ENCODE results near the gene ERBIN. TPM values are rescaled to one million over a fixed set of nuclear protein-coding genes. Genes with fewer than 3 reads are reported as not detected.

The ERBIN gene
- total RNA-seq, 4 donors from 2014 or later = 54.9 to 134 (median 109) TPM

DNA sequence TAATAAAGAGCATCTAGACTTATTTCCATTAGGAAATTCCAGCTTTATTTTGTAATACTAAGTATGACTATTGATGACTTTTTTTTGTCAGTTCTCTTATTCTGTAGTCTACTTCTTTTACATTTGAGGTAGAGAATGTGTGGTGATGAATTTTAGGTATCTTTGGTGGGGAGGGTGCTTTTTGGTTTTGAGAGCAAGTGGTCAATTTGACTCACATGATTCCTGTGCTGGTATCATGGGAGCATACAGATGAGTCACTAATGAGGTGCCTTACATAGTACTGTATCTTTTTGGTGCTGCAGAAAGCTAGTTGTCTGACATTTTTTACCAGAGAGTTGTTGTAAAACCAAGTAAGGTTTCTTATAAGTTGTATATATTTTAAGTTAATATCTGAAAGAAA, 35.3 kb downstream of the ERBIN start:
- no peak for DNase-seq
- Histone ChIP-seq H3K27ac (no peak overlapping the region), H3K4me3 (no peak overlapping the region), H3K9me3 (no peaks in the 10 kb centered on the region), H3K4me1 (peaks cover 0 to 33% (median 2%) of the 10 kb centered on the region in 4 donors), H3K36me3 (no peaks in the 10 kb centered on the region), H3K27me3 (no peaks in the 10 kb centered on the region)
- intact Hi-C loops (cut with DNase I; ENCODE audit: low total_unique reads) = no loop called here
- TF ChIP-seq POLR2AphosphoS5 (IDR thresholded peaks at IDR 0.05) = no peak
- TF ChIP-seq, protein P1, sequence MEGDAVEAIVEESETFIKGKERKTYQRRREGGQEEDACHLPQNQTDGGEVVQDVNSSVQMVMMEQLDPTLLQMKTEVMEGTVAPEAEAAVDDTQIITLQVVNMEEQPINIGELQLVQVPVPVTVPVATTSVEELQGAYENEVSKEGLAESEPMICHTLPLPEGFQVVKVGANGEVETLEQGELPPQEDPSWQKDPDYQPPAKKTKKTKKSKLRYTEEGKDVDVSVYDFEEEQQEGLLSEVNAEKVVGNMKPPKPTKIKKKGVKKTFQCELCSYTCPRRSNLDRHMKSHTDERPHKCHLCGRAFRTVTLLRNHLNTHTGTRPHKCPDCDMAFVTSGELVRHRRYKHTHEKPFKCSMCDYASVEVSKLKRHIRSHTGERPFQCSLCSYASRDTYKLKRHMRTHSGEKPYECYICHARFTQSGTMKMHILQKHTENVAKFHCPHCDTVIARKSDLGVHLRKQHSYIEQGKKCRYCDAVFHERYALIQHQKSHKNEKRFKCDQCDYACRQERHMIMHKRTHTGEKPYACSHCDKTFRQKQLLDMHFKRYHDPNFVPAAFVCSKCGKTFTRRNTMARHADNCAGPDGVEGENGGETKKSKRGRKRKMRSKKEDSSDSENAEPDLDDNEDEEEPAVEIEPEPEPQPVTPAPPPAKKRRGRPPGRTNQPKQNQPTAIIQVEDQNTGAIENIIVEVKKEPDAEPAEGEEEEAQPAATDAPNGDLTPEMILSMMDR (IDR thresholded peaks at IDR 0.05) = no peak
- TF ChIP-seq EP300 (IDR thresholded peaks at IDR 0.05; ENCODE audit: low read depth) = no peak
- no peak for TF ChIP-seq POLR2A (IDR thresholded peaks at IDR 0.05)
- in situ Hi-C loops (cut with MboI; ENCODE audit: low pct_ligation_motif_present in 1 of 4, low pct_unique_long_range_greater_than_20kb in 1 of 4, low sequenced_read_pairs in 3 of 4) = no loop called here

DNA sequence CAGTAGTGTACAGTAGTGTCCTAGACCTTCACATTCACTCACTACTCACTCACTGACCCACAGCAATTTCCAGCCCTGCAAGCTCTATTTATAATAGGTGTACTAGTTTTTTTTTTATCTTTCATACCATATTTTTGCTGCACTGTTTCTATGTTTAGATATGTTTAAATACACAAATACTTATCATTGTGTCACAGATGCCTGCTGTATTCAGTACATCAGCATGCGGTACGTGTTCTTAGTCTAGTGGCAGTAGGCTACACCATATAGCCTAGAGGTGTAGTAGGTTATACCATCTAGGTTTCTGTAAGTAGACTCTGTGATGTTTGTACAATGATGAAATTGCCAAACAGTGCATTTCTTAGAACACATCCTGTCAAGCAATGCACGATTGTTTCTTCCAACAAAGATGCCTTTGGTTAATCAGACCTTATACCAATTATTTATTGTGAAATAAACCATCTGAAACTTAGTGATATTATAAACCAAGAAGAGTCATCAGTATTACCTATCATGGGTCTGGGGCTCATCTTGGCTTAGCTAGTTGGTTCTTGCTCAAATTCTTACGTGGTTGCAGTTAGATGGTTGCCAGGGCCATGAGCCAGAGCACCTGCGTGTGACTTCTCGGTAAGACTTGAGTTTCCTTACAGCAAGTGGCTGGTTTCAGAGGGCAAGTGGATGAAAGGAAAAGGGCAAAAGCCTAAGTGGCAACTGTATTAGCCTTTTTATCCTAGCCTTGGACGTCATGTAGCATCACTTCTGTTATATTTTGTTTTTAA, 41.1 kb downstream of the ERBIN start:
- no peak for DNase-seq
- Histone ChIP-seq H3K27me3 (no peaks in the 10 kb centered on the region), H3K27ac (no peak overlapping the region), H3K4me1 (peaks cover 0 to 47% (median 10%) of the 10 kb centered on the region in 4 donors), H3K4me3 (no peak overlapping the region), H3K9me3 (no peaks in the 10 kb centered on the region), H3K36me3 (no peaks in the 10 kb centered on the region)
- WGBS, 2 donors (ENCODE audit: low coverage in 1 of 2) = 50 to 80% methylated on average over 2 to 7 of the region's 7 CpGs
- in situ Hi-C loops (cut with MboI; ENCODE audit: low pct_ligation_motif_present in 1 of 4, low pct_unique_long_range_greater_than_20kb in 1 of 4, low sequenced_read_pairs in 3 of 4) = no loop called here
- intact Hi-C loops (cut with DNase I; ENCODE audit: low total_unique reads) = no loop called here
- TF ChIP-seq, protein P1 (IDR thresholded peaks at IDR 0.05) = no peak
- no peak for TF ChIP-seq POLR2A (IDR thresholded peaks at IDR 0.05)
- no peak for TF ChIP-seq POLR2AphosphoS5 (IDR thresholded peaks at IDR 0.05)
- TF ChIP-seq EP300 (IDR thresholded peaks at IDR 0.05; ENCODE audit: low read depth) = no peak

DNA sequence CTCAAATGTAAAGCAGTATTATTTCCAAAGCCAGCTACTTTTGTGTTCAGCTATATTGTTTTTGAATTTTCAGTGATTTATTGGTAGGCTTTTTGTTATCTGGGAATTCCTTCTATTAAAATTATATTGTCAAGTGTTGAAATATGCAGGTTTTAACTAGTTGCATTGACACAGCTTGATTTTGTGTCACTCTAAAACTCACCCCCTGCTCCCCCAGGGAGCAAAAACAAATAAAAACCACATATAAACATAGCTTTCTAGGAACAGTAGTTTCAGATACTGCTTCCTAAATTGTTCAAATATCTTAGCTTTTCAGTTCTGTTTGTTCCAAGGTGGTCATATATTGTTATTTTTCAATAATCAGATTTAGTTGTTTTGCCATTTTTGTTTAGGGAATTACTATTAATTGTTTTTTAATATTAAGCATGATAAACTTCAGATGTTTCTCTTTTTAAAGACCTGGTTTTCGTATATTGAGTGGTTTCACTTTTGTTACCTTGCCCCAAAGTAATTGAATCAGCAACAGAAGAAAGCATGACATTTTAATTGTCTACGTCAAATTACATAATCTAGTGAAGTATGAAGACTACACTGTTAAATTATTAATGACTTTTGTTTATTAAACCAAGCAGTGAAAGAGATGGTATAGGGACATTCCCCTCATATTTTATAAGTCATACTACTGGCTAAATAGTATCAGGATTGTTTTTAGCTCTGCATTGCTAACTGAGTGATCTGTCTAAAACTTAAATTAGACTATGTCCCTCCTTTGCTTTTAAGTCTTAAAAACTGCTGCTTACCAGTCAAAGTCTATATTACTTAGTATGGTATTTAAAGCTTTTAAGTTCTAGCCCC, 43.4 kb downstream of the ERBIN start:
- DNase-seq = no peak
- H3K27ac ChIP-seq = no peak overlapping the region
- intact Hi-C loops (cut with DNase I; ENCODE audit: low total_unique reads) = no loop called here
- H3K4me3 ChIP-seq = no peak overlapping the region
- no peaks in the 10 kb centered on the region for H3K36me3 ChIP-seq
- no peaks in the 10 kb centered on the region for H3K27me3 ChIP-seq
- 54 to 58% methylated on average over 2 of the region's 2 CpGs for WGBS, 2 donors (ENCODE audit: low coverage in 1 of 2)
- TF ChIP-seq POLR2A (IDR thresholded peaks at IDR 0.05) (no peak), POLR2AphosphoS5 (IDR thresholded peaks at IDR 0.05) (no peak)
- TF ChIP-seq, protein P1 (IDR thresholded peaks at IDR 0.05) = no peak
- H3K9me3 ChIP-seq = no peaks in the 10 kb centered on the region
- in situ Hi-C loops (cut with MboI; ENCODE audit: low pct_ligation_motif_present in 1 of 4, low pct_unique_long_range_greater_than_20kb in 1 of 4, low sequenced_read_pairs in 3 of 4) = no loop called here
- peaks cover 0 to 44% (median 10%) of the 10 kb centered on the region in 4 donors for H3K4me1 ChIP-seq
